Activated T-cell treated with anti-CD3 and anti-CD28 coated beads, Interleukin-2, amount 50 U/mL, for 72 hours (primary cell): Measurements from ENCODE around the gene LRRC8C. TPM values are rescaled to one million over a fixed set of nuclear protein-coding genes. Genes with fewer than 3 reads are reported as not detected.
A peak's percentile ranks its signal among the peaks of the same experiment; 100 is the strongest.

Experiments used
- ATAC-seq, 2 donors: fragments of 150-1000 bp; cut with Tn5 transposase; replicated peaks in 1 of 2; 2 replicates each; pipeline ENCODE4 v1.10.0; 2021; ENCODE audit warnings: moderate library complexity in 2 of 2, mild to moderate bottlenecking in 1 of 2
- DNase-seq, 2 donors: peaks; one replicate each; pipeline ENCODE4 v3.0.0; 2021 to 2022; ENCODE audit warnings: mixed read lengths in 1 of 2
- H3K27ac Mint-ChIP-seq: one replicate; pipeline ENCODE4 v1.8.0; 2022; ENCODE audit warnings: mild to moderate bottlenecking, moderate library complexity, mixed read lengths
- H3K27me3 Mint-ChIP-seq: one replicate; pipeline ENCODE4 v1.8.0; 2022; ENCODE audit warnings: low read depth, mixed read lengths
- H3K36me3 Mint-ChIP-seq, 2 donors: one replicate each; pipeline ENCODE4 v1.8.0; 2022; ENCODE audit warnings: mixed read lengths in 2 of 2, mild to moderate bottlenecking in 1 of 2; ENCODE audit not compliant: insufficient read depth in 2 of 2
- H3K4me1 Mint-ChIP-seq: one replicate; pipeline ENCODE4 v1.8.0; 2022; ENCODE audit warnings: low read depth, mixed read lengths
- H3K4me3 Mint-ChIP-seq, 2 donors: one replicate each; pipeline ENCODE4 v1.8.0; 2022; ENCODE audit warnings: mild to moderate bottlenecking in 2 of 2, mixed read lengths in 2 of 2, moderate library complexity in 2 of 2
- H3K9me3 Mint-ChIP-seq, 2 donors: one replicate each; pipeline ENCODE4 v1.8.0; 2022; ENCODE audit warnings: mixed read lengths in 2 of 2
- total RNA-seq, 2 donors: library from RNA; stranded (reverse); gene quantifications; one replicate each; pipeline ENCODE4 v1.2.3, GENCODE V29; 2022

The LRRC8C gene
- total RNA-seq, 2 donors from 2014 or later: 33.1 to 36.7 TPM

GRCh38 chr1:89649783-89650182, 16.9 kb downstream of the LRRC8C start:
- DNase-seq: no peak
- peak overlapping the region; percentile 27 to 66 for H3K4me3 Mint-ChIP-seq
- peaks cover 4 to 25% of the 10 kb centered on the region in 2 donors for H3K36me3 Mint-ChIP-seq
- H3K27me3 Mint-ChIP-seq: no peaks in the 10 kb centered on the region
- H3K9me3 Mint-ChIP-seq: peaks cover 5 to 7% of the 10 kb centered on the region in 2 donors
- H3K4me1 Mint-ChIP-seq: peaks cover 74% of the 10 kb centered on the region
- peak in 1 of 2 donors; percentile 67 for ATAC-seq
- H3K27ac Mint-ChIP-seq: peak overlapping the region; percentile 81

- Mint-ChIP-seq H3K4me3 (peak overlapping the region; percentile 9 to 70), H3K27ac (peak overlapping the region; percentile 81), H3K4me1 (peaks cover 91% of the 10 kb centered on the region), H3K27me3 (no peaks in the 10 kb centered on the region), H3K36me3 (peaks cover 5 to 11% of the 10 kb centered on the region in 2 donors), H3K9me3 (peaks cover 0 to 2% of the 10 kb centered on the region in 2 donors)
- no peak for ATAC-seq
- DNase-seq: no peak
Measured at GRCh38 chr1:89652373-89652772, 19.5 kb downstream of the LRRC8C start.

- Mint-ChIP-seq H3K36me3 (peaks cover 7 to 23% of the 10 kb centered on the region in 2 donors), H3K27ac (peak overlapping the region; percentile 90), H3K4me1 (peaks cover 95% of the 10 kb centered on the region), H3K4me3 (peak overlapping the region; percentile 42 to 78), H3K27me3 (no peaks in the 10 kb centered on the region), H3K9me3 (peaks cover 2% of the 10 kb centered on the region in 2 donors)
- peak; percentile 77 to 82 for ATAC-seq
- DNase-seq: peak; percentile 34 to 36
Measured at GRCh38 chr1:89657886-89658285, 25.0 kb downstream of the LRRC8C start.

- peak; percentile 61 to 74 for ATAC-seq
- Mint-ChIP-seq H3K27me3 (no peaks in the 10 kb centered on the region), H3K4me3 (peak overlapping the region; percentile 62 to 76), H3K36me3 (peaks cover 14 to 34% of the 10 kb centered on the region in 2 donors), H3K9me3 (peaks cover 3 to 4% of the 10 kb centered on the region in 2 donors), H3K4me1 (peaks cover 90% of the 10 kb centered on the region), H3K27ac (peak overlapping the region; percentile 85)
- no peak for DNase-seq
Measured at GRCh38 chr1:89659322-89660081, 26.6 kb downstream of the LRRC8C start.

- peaks cover 89% of the 10 kb centered on the region for H3K4me1 Mint-ChIP-seq
- peaks cover 2 to 4% of the 10 kb centered on the region in 2 donors for H3K9me3 Mint-ChIP-seq
- peak in 1 of 2 donors; percentile 6 for ATAC-seq
- DNase-seq: no peak
- peak overlapping the region; percentile 62 to 76 for H3K4me3 Mint-ChIP-seq
- peak overlapping the region; percentile 85 for H3K27ac Mint-ChIP-seq
- peaks cover 14 to 36% of the 10 kb centered on the region in 2 donors for H3K36me3 Mint-ChIP-seq
- H3K27me3 Mint-ChIP-seq: no peaks in the 10 kb centered on the region
Measured at GRCh38 chr1:89660224-89661061, 27.5 kb downstream of the LRRC8C start.

GRCh38 chr1:89665941-89666340, 33.0 kb downstream of the LRRC8C start:
- no peak for DNase-seq
- Mint-ChIP-seq H3K27ac (peak overlapping the region; percentile 12), H3K4me3 (no peak overlapping the region), H3K27me3 (no peaks in the 10 kb centered on the region), H3K36me3 (peaks cover 14 to 30% of the 10 kb centered on the region in 2 donors), H3K9me3 (peaks cover 2 to 4% of the 10 kb centered on the region in 2 donors), H3K4me1 (peaks cover 87% of the 10 kb centered on the region)
- no peak for ATAC-seq

- Mint-ChIP-seq H3K36me3 (peaks cover 14 to 27% of the 10 kb centered on the region in 2 donors), H3K4me1 (peaks cover 87% of the 10 kb centered on the region), H3K27me3 (no peaks in the 10 kb centered on the region), H3K9me3 (peaks cover 2 to 4% of the 10 kb centered on the region in 2 donors), H3K4me3 (peak overlapping the region in 1 of 2 donors; percentile 36), H3K27ac (peak overlapping the region; percentile 85)
- no peak for DNase-seq
- peak; percentile 63 to 68 for ATAC-seq
Measured at GRCh38 chr1:89666640-89667039, 33.7 kb downstream of the LRRC8C start.

GRCh38 chr1:89667691-89668090, 34.8 kb downstream of the LRRC8C start:
- peak overlapping the region; percentile 85 for H3K27ac Mint-ChIP-seq
- no peak for ATAC-seq
- H3K4me3 Mint-ChIP-seq: peak overlapping the region in 1 of 2 donors; percentile 36
- no peak for DNase-seq
- H3K9me3 Mint-ChIP-seq: peaks cover 2% of the 10 kb centered on the region in 2 donors
- peaks cover 87% of the 10 kb centered on the region for H3K4me1 Mint-ChIP-seq
- peaks cover 15 to 23% of the 10 kb centered on the region in 2 donors for H3K36me3 Mint-ChIP-seq
- H3K27me3 Mint-ChIP-seq: no peaks in the 10 kb centered on the region

GRCh38 chr1:89668961-89669360, 36.0 kb downstream of the LRRC8C start:
- no peak for DNase-seq
- Mint-ChIP-seq H3K36me3 (peaks cover 15 to 26% of the 10 kb centered on the region in 2 donors), H3K9me3 (peaks cover under 1 to 2% of the 10 kb centered on the region in 2 donors), H3K4me3 (peak overlapping the region in 1 of 2 donors; percentile 27), H3K4me1 (peaks cover 95% of the 10 kb centered on the region), H3K27me3 (no peaks in the 10 kb centered on the region), H3K27ac (peak overlapping the region; percentile 43)
- ATAC-seq: no peak

- Mint-ChIP-seq H3K4me3 (peak overlapping the region in 1 of 2 donors; percentile 87), H3K36me3 (peaks cover 10 to 22% of the 10 kb centered on the region in 2 donors), H3K9me3 (peaks cover 0 to under 1% of the 10 kb centered on the region in 2 donors), H3K27me3 (no peaks in the 10 kb centered on the region), H3K27ac (peak overlapping the region; percentile 56), H3K4me1 (peaks cover 95% of the 10 kb centered on the region)
- DNase-seq (no peak), ATAC-seq (no peak)
Measured at GRCh38 chr1:89669441-89669840, 36.5 kb downstream of the LRRC8C start.

GRCh38 chr1:89670163-89670562, 37.2 kb downstream of the LRRC8C start:
- no peak for DNase-seq
- H3K4me1 Mint-ChIP-seq: peaks cover 95% of the 10 kb centered on the region
- H3K27me3 Mint-ChIP-seq: no peaks in the 10 kb centered on the region
- no peaks in the 10 kb centered on the region for H3K9me3 Mint-ChIP-seq
- peak overlapping the region; percentile 79 for H3K27ac Mint-ChIP-seq
- peak overlapping the region; percentile 57 to 87 for H3K4me3 Mint-ChIP-seq
- peaks cover 7 to 15% of the 10 kb centered on the region in 2 donors for H3K36me3 Mint-ChIP-seq
- peak; percentile 70 to 71 for ATAC-seq

- H3K27ac Mint-ChIP-seq: peak overlapping the region; percentile 81
- H3K4me3 Mint-ChIP-seq: peak overlapping the region; percentile 12 to 48
- peaks cover 97% of the 10 kb centered on the region for H3K4me1 Mint-ChIP-seq
- H3K36me3 Mint-ChIP-seq: peaks cover 7 to 15% of the 10 kb centered on the region in 2 donors
- H3K9me3 Mint-ChIP-seq: no peaks in the 10 kb centered on the region
- no peak for DNase-seq
- ATAC-seq: no peak
- no peaks in the 10 kb centered on the region for H3K27me3 Mint-ChIP-seq
Measured at GRCh38 chr1:89670711-89671110, 37.8 kb downstream of the LRRC8C start.
